Measurements from ENCODE around the gene CDKN2B-AS1. TPM values are rescaled to one million over a fixed set of nuclear protein-coding genes. Genes with fewer than 3 reads are reported as not detected.

The CDKN2B-AS1 gene
- polyA plus RNA-seq, 1 donor (not counting 4 experiments of a cell fraction or from before 2014, with no cell fraction given), result 1.1 TPM

DNA sequence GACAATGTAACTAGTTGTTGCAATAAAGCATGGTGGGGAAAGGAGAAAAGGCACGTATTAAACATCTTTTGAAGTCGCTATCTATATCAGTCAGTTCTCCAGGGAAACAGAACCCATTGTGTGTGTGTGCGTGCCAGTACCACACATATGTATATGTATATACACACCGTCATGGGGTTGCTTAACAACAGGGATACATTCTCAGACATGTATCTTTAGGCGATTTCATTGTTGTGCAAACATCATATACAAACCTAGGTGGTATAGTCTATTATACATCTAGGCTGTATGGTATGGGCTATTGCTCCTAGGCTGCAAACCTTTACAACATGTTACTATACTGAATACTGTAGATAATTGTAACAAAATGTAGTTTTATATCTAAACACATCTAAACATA is 2.3 kb downstream of the CDKN2B-AS1 start:
- H3K27ac ChIP-seq (ENCODE audit: control insufficient read depth, insufficient read depth, low read length), result no peak overlapping the region
- no peaks in the 10 kb centered on the region for H3K9me1 ChIP-seq (ENCODE audit: control insufficient read depth, extremely low read depth, insufficient read depth, low read length)
- H3K4me2 ChIP-seq (ENCODE audit: control insufficient read depth, extremely low read depth, insufficient read depth, low read depth, low read length), result no peak overlapping the region
- H3K9ac ChIP-seq (ENCODE audit: control insufficient read depth, extremely low read depth, insufficient read depth, low read length), result no peak overlapping the region
- H2AFZ ChIP-seq (ENCODE audit: control insufficient read depth, low read length), result no peak overlapping the region
- dilution Hi-C loops (cut with MboI; ENCODE audit: extremely low pct_ligation_motif_present, low sequenced_read_pairs), result no loop called here
- no peaks in the 10 kb centered on the region for H3K27me3 ChIP-seq (ENCODE audit: control insufficient read depth, extremely low read depth, insufficient read depth, low read length)
- H3K9me3 ChIP-seq (ENCODE audit: control insufficient read depth, low read depth, low read length), result no peaks in the 10 kb centered on the region
- FAIRE-seq, result no peak
- H4K20me1 ChIP-seq (ENCODE audit: control insufficient read depth, extremely low read depth, insufficient read depth, low read length), result no peaks in the 10 kb centered on the region
- H3K4me3 ChIP-seq (ENCODE audit: control insufficient read depth in 2 of 3, extremely low read depth in 1 of 3, insufficient read depth in 2 of 3, low read depth in 1 of 3, low read length in 3 of 3), result no peak overlapping the region
- peaks cover 21% of the 10 kb centered on the region for H3K79me2 ChIP-seq (ENCODE audit: control insufficient read depth, insufficient read depth, low read length)
- no peak for DNase-seq (ENCODE audit: low read depth, low spot score)
- no peaks in the 10 kb centered on the region for H3K36me3 ChIP-seq (ENCODE audit: control insufficient read depth in 2 of 2, extremely low read depth in 1 of 2, insufficient read depth in 2 of 2, low read length in 2 of 2)
- H3K4me1 ChIP-seq (ENCODE audit: control insufficient read depth, extremely low read depth, insufficient read depth, low read length), result peaks cover 18% of the 10 kb centered on the region
- TF ChIP-seq, protein P1, sequence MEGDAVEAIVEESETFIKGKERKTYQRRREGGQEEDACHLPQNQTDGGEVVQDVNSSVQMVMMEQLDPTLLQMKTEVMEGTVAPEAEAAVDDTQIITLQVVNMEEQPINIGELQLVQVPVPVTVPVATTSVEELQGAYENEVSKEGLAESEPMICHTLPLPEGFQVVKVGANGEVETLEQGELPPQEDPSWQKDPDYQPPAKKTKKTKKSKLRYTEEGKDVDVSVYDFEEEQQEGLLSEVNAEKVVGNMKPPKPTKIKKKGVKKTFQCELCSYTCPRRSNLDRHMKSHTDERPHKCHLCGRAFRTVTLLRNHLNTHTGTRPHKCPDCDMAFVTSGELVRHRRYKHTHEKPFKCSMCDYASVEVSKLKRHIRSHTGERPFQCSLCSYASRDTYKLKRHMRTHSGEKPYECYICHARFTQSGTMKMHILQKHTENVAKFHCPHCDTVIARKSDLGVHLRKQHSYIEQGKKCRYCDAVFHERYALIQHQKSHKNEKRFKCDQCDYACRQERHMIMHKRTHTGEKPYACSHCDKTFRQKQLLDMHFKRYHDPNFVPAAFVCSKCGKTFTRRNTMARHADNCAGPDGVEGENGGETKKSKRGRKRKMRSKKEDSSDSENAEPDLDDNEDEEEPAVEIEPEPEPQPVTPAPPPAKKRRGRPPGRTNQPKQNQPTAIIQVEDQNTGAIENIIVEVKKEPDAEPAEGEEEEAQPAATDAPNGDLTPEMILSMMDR (optimal IDR thresholded peaks at IDR 0.05 in 1 of 3, IDR thresholded peaks at IDR 0.05 in 1 of 3, conservative IDR thresholded peaks at IDR 0.05 in 1 of 3; ENCODE audit: extremely low read depth in 1 of 3, insufficient read depth in 2 of 3, low read length in 3 of 3), result no peak
- no peak for TF ChIP-seq EZH2 (IDR thresholded peaks at IDR 0.05; ENCODE audit: low read length)

DNA sequence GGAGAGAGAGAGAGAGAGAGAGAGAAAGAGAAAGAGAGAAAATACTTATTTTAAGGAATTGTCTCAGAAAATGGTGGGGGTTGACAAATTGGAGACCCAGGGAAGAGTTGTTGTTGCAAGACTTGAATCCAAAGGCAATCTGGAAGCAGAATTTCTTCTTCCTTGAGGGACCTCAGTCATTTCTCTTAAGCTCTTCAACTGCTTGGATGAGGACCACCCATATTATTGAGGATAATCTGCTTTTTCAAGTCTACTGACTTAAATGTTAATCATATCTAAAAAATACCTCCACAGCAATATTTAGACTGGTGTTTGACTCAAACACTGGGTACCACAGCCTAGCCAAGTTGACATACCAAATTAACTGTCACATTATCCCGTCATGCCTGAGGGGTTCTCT is 2.9 kb downstream of the CDKN2B-AS1 start:
- Histone ChIP-seq H2AFZ (ENCODE audit: control insufficient read depth, low read length) (no peak overlapping the region), H3K9me3 (ENCODE audit: control insufficient read depth, low read depth, low read length) (no peaks in the 10 kb centered on the region), H3K9ac (ENCODE audit: control insufficient read depth, extremely low read depth, insufficient read depth, low read length) (no peak overlapping the region), H3K27ac (ENCODE audit: control insufficient read depth, insufficient read depth, low read length) (no peak overlapping the region), H4K20me1 (ENCODE audit: control insufficient read depth, extremely low read depth, insufficient read depth, low read length) (no peaks in the 10 kb centered on the region), H3K4me2 (ENCODE audit: control insufficient read depth, extremely low read depth, insufficient read depth, low read depth, low read length) (no peak overlapping the region), H3K36me3 (ENCODE audit: control insufficient read depth in 2 of 2, extremely low read depth in 1 of 2, insufficient read depth in 2 of 2, low read length in 2 of 2) (no peaks in the 10 kb centered on the region), H3K27me3 (ENCODE audit: control insufficient read depth, extremely low read depth, insufficient read depth, low read length) (no peaks in the 10 kb centered on the region), H3K4me3 (ENCODE audit: control insufficient read depth in 2 of 3, extremely low read depth in 1 of 3, insufficient read depth in 2 of 3, low read depth in 1 of 3, low read length in 3 of 3) (no peak overlapping the region), H3K9me1 (ENCODE audit: control insufficient read depth, extremely low read depth, insufficient read depth, low read length) (no peaks in the 10 kb centered on the region), H3K4me1 (ENCODE audit: control insufficient read depth, extremely low read depth, insufficient read depth, low read length) (peaks cover 18% of the 10 kb centered on the region), H3K79me2 (ENCODE audit: control insufficient read depth, insufficient read depth, low read length) (peaks cover 21% of the 10 kb centered on the region)
- DNase-seq (ENCODE audit: low read depth, low spot score) (no peak), FAIRE-seq (no peak)
- dilution Hi-C loops (cut with MboI; ENCODE audit: extremely low pct_ligation_motif_present, low sequenced_read_pairs), result no loop called here
- TF ChIP-seq, protein P1 (optimal IDR thresholded peaks at IDR 0.05 in 1 of 3, IDR thresholded peaks at IDR 0.05 in 1 of 3, conservative IDR thresholded peaks at IDR 0.05 in 1 of 3; ENCODE audit: extremely low read depth in 1 of 3, insufficient read depth in 2 of 3, low read length in 3 of 3), result no peak
- TF ChIP-seq EZH2 (IDR thresholded peaks at IDR 0.05; ENCODE audit: low read length), result no peak

Data from keratinocyte (primary cell).